ENCODE results near the gene DGCR2. TPM values are rescaled to one million over a fixed set of nuclear protein-coding genes. Genes with fewer than 3 reads are reported as not detected.

DGCR2 gene
- total RNA-seq, 3 donors from 2014 or later = 36.8 to 58.4 (median 42.9) TPM

DNA sequence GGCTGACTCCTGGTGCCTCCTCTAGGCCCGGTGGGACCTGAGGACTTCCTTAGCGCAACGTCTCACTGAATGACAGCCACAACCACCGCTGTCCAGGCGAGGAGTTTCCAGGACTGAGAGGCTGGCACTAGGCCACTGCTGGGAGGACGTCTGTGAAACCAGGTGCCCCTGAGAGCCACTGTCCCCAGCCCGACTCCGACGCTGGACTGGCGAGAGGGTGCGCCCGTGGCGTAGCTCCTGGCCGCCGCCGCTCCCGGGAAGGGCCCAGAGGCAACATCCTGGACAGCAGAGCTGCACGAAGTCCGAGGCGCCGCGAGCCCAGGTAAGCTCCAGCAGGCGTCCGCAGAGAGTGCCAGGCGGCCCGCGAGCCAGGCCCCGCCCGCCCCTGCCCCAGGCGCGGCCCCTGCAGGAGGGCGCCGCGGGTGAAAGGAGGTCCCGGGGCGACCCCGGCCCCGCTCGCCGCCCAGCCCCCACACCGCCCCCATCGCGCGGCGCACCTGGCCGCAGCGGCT lies 525 bp downstream of the DGCR2 start:
- peaks cover 0 to 15% of the 10 kb centered on the region in 2 donors for H3K4me1 ChIP-seq
- H3K4me3 ChIP-seq = peak overlapping the region; percentile 95 to 98 (median 98)
- peak; percentile 42 to 68 for DNase-seq (ENCODE audit: low spot score in 2 of 2)
- no peaks in the 10 kb centered on the region for H3K27me3 ChIP-seq
- peak overlapping the region; percentile 94 to 95 for H3K27ac ChIP-seq
- H3K36me3 ChIP-seq = no peaks in the 10 kb centered on the region
- intact Hi-C loops (cut with DNase I; ENCODE audit: low total_unique reads) = no loop called here
- no peaks in the 10 kb centered on the region for H3K9me3 ChIP-seq
- TF ChIP-seq POLR2AphosphoS5 (IDR thresholded peaks at IDR 0.05) (no peak), POLR2A (IDR thresholded peaks at IDR 0.05) (no peak)
- TF ChIP-seq, protein P1, sequence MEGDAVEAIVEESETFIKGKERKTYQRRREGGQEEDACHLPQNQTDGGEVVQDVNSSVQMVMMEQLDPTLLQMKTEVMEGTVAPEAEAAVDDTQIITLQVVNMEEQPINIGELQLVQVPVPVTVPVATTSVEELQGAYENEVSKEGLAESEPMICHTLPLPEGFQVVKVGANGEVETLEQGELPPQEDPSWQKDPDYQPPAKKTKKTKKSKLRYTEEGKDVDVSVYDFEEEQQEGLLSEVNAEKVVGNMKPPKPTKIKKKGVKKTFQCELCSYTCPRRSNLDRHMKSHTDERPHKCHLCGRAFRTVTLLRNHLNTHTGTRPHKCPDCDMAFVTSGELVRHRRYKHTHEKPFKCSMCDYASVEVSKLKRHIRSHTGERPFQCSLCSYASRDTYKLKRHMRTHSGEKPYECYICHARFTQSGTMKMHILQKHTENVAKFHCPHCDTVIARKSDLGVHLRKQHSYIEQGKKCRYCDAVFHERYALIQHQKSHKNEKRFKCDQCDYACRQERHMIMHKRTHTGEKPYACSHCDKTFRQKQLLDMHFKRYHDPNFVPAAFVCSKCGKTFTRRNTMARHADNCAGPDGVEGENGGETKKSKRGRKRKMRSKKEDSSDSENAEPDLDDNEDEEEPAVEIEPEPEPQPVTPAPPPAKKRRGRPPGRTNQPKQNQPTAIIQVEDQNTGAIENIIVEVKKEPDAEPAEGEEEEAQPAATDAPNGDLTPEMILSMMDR (IDR thresholded peaks at IDR 0.05) = no peak

- DNase-seq (ENCODE audit: low spot score in 2 of 2) = peak; percentile 70 to 83
- peaks cover 0 to 15% of the 10 kb centered on the region in 2 donors for H3K4me1 ChIP-seq
- no peaks in the 10 kb centered on the region for H3K36me3 ChIP-seq
- no peaks in the 10 kb centered on the region for H3K27me3 ChIP-seq
- no peaks in the 10 kb centered on the region for H3K9me3 ChIP-seq
- H3K27ac ChIP-seq = peak overlapping the region; percentile 94 to 95
- H3K4me3 ChIP-seq = peak overlapping the region; percentile 95 to 98 (median 98)
- TF ChIP-seq, protein P1 (IDR thresholded peaks at IDR 0.05) = no peak
- TF ChIP-seq POLR2AphosphoS5 (IDR thresholded peaks at IDR 0.05) (no peak), POLR2A (IDR thresholded peaks at IDR 0.05) (no peak)
- intact Hi-C loops (cut with DNase I; ENCODE audit: low total_unique reads) = no loop called here
These were observed 1.2 kb downstream of the DGCR2 start for GRCh38 chr22:19120829-19121630.

DNA sequence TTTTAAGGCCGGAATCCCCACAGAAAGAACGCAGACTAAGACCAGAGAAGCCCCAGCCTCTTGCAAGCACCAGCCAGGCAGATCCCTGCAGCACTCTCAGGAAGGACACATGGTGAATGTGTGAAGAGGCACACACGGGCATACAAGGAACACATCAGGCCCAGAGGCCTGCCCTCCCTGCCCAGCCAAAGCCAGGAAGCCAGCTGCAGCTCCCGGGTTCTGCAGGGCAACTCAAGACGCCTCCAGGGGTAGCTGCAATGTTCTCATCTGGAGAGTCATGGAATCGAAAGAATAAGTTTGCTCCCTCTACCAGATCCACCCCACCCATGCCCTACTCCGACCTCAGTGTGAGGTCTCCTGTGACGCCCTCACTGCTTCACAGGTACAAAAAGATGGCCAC lies 2.3 kb downstream of the DGCR2 start:
- no peak for DNase-seq (ENCODE audit: low spot score in 2 of 2)
- Histone ChIP-seq H3K27ac (peak overlapping the region; percentile 28 to 95), H3K36me3 (no peaks in the 10 kb centered on the region), H3K27me3 (no peaks in the 10 kb centered on the region), H3K4me3 (peak overlapping the region in 1 of 3 donors; percentile 95), H3K9me3 (no peaks in the 10 kb centered on the region), H3K4me1 (peaks cover 0 to 16% of the 10 kb centered on the region in 2 donors)
- TF ChIP-seq, protein P1 (IDR thresholded peaks at IDR 0.05) = no peak
- TF ChIP-seq POLR2A (IDR thresholded peaks at IDR 0.05) (no peak), POLR2AphosphoS5 (IDR thresholded peaks at IDR 0.05) (no peak)
- intact Hi-C loops (cut with DNase I; ENCODE audit: low total_unique reads) = no loop called here

DNA sequence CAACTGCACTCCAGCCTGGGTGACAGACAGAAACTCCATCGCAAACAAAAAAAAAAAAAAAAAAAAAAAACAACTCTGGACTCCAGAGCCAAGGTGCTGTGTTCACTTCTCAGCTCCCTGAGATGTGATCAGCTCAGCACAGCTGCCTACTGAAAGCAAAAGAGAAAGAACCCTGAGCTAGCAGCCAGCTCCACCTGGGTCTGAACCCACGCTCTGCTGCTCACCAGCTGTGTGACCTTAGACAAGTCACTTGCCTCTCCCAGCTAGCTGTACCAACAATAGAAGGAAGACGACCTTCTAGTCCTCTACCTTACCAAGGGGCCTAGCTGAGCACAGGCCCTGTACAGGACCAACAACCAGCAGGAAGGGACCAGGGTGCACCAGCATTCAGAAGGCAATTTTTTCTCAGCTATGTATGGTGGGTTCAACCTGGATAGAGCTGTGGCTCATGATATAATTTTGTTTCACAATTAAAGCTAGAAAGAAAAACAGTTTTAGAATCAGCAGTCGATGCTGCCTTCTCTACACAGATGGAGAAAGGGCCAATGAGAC lies 3.8 kb downstream of the DGCR2 start:
- intact Hi-C loops (cut with DNase I; ENCODE audit: low total_unique reads) = no loop called here
- H3K4me1 ChIP-seq = peaks cover 0 to 18% of the 10 kb centered on the region in 2 donors

More for the DNA sequence above, 3.8 kb downstream of the DGCR2 start:
- Histone ChIP-seq H3K4me3 (no peak overlapping the region), H3K27me3 (no peaks in the 10 kb centered on the region), H3K27ac (peak overlapping the region in 1 of 2 donors; percentile 9), H3K36me3 (no peaks in the 10 kb centered on the region), H3K9me3 (no peaks in the 10 kb centered on the region)
- DNase-seq (ENCODE audit: low spot score in 2 of 2) = no peak
- no peak for TF ChIP-seq POLR2AphosphoS5 (IDR thresholded peaks at IDR 0.05)
- TF ChIP-seq, protein P1 (IDR thresholded peaks at IDR 0.05) = no peak
- no peak for TF ChIP-seq POLR2A (IDR thresholded peaks at IDR 0.05)
